GM12865 (cell line): ENCODE measurements around the gene TNRC6B.
"Not testable (repeated sequence)": the region's sequence is repeated elsewhere in the genome, so short reads cannot be mapped to it uniquely, and the experiment has no call there.

Experiments
- DNase-seq: peaks from one replicate; pipeline ENCODE4 v3.0.0; 2010; ENCODE audit warnings: low read depth
- H3K4me3 ChIP-seq: 2 replicates; pipeline ENCODE4 v1.5.1; 2011; ENCODE audit warnings: mild to moderate bottlenecking, low read depth, low read length, control low read depth
- TF ChIP-seq, protein P1 (sequence below): IDR thresholded peaks from 2 replicates; pipeline ENCODE4 v1.5.1; 2011; ENCODE audit warnings: low read length, control low read depth, low read depth, inconsistent platforms; ENCODE audit not compliant: insufficient read depth; ENCODE audit errors: missing control alignments

The TNRC6B gene

GRCh38 chr22:40221055-40221414 lies 43.3 kb downstream of the TNRC6B start:
- no peak for DNase-seq
- TF ChIP-seq, protein P1, sequence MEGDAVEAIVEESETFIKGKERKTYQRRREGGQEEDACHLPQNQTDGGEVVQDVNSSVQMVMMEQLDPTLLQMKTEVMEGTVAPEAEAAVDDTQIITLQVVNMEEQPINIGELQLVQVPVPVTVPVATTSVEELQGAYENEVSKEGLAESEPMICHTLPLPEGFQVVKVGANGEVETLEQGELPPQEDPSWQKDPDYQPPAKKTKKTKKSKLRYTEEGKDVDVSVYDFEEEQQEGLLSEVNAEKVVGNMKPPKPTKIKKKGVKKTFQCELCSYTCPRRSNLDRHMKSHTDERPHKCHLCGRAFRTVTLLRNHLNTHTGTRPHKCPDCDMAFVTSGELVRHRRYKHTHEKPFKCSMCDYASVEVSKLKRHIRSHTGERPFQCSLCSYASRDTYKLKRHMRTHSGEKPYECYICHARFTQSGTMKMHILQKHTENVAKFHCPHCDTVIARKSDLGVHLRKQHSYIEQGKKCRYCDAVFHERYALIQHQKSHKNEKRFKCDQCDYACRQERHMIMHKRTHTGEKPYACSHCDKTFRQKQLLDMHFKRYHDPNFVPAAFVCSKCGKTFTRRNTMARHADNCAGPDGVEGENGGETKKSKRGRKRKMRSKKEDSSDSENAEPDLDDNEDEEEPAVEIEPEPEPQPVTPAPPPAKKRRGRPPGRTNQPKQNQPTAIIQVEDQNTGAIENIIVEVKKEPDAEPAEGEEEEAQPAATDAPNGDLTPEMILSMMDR = no peak
- H3K4me3 ChIP-seq = no peak overlapping the region

DNA sequence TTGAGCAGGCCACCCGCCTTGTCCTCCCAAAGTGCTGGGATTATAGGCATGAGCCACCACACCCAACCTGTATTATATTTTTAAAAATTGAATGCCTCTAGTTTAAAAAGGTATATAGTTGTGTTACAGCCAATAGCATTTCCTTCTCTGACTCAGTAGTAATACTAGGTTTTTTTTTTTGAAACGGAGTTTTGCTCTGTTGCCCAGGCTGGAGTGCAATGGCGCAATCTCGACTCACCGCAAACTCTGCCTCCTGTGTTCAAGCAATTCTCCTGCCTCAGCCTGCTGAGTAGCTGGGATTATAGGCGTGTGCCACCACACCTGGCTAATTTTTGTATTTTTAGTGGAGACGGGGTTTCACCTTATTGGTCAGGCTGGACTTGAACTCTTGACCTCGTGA lies 45.3 kb downstream of the TNRC6B start:
- not testable (repeated sequence) for H3K4me3 ChIP-seq, DNase-seq

- H3K4me3 ChIP-seq = no peak overlapping the region
- no peak for DNase-seq
- TF ChIP-seq, protein P1 = no peak
Observed at GRCh38 chr22:40224702-40225101, 47.0 kb downstream of the TNRC6B start.

DNA sequence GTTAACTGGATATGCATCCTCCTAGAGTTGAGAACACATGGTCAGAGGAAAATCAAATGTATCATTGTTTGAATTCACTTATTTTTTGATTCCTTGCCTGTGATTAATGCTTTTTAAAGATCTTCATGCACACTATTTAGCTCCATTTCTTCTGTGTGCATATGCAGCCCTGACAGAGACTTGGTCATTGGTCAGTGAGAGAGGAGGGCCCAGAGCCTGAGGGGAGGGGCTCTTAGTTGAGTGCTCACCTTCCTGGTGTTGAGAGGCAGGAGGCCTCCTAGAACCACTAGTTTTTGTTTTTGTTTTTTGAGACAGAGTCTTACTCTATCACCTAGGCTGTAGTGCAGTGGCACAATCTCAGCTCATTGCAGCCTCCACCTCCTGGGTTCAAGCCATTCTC lies 48.9 kb downstream of the TNRC6B start:
- TF ChIP-seq, protein P1 = no peak

GRCh38 chr22:40231618-40232313 lies 54.0 kb downstream of the TNRC6B start:
- H3K4me3 ChIP-seq = no peak overlapping the region
- TF ChIP-seq, protein P1 = no peak
- no peak for DNase-seq

More for the DNA sequence above, 48.9 kb downstream of the TNRC6B start:
- DNase-seq = no peak
- H3K4me3 ChIP-seq = no peak overlapping the region

GRCh38 chr22:40232624-40233023 lies 54.9 kb downstream of the TNRC6B start:
- TF ChIP-seq, protein P1 = no peak
- no peak for DNase-seq
- no peak overlapping the region for H3K4me3 ChIP-seq

DNA sequence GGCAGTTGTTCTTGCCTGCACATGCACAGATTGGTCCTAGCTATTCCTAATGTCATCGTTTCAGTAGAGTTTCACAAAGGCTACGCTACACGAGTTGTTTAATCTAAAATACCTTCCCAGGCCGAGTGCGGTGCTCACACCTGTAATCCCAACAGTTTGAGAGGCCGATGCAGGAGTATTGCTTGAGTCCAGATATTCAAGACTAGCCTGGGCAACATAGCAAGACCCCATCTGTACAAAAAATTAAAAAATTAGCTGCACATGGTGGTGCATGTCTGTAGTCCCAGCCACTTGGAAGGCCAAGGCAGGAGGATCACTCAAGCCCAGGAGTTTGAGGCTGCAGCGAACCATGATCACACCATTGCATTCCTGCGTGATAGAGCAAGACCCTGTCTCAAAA lies 56.2 kb downstream of the TNRC6B start:
- DNase-seq = no peak
- TF ChIP-seq, protein P1 = no peak
- H3K4me3 ChIP-seq = no peak overlapping the region

DNA sequence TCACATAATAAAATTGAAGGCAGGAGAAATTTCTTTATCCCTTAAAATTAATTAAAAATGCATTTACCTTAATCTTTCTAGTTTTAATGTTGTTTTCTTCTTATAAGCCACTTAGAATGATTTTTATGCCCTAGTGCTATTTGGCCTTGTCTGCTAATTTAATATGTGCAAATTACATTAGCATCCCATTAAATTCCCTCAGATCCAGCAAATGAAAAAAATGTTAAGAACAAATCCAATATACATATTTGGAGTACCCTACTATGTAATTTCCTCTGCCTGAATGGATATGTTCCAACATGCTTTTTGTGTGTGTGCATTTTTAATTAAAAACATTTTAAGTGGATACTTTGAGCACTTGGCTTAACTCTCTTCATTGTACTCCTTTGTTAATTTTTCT lies 56.9 kb downstream of the TNRC6B start:
- H3K4me3 ChIP-seq = no peak overlapping the region
- DNase-seq = no peak
- TF ChIP-seq, protein P1 = no peak
